Skeletal muscle cell (primary cell): ENCODE data around the gene SULT6B1.
"Not testable (repeated sequence)": the region's sequence is repeated elsewhere in the genome, so short reads cannot be mapped to it uniquely, and the experiment has no call there.

Source experiments
- DNase-seq: peaks from one replicate; pipeline ENCODE4 v3.0.0-alpha.2; 2010; ENCODE audit warnings: low read depth
- H3K4me3 ChIP-seq: 2 replicates; pipeline ENCODE4 v1.5.1; 2011; ENCODE audit warnings: low read depth, mild to moderate bottlenecking, control low read depth, low read length, moderate library complexity

The SULT6B1 gene, protein sequence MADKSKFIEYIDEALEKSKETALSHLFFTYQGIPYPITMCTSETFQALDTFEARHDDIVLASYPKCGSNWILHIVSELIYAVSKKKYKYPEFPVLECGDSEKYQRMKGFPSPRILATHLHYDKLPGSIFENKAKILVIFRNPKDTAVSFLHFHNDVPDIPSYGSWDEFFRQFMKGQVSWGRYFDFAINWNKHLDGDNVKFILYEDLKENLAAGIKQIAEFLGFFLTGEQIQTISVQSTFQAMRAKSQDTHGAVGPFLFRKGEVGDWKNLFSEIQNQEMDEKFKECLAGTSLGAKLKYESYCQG

DNA sequence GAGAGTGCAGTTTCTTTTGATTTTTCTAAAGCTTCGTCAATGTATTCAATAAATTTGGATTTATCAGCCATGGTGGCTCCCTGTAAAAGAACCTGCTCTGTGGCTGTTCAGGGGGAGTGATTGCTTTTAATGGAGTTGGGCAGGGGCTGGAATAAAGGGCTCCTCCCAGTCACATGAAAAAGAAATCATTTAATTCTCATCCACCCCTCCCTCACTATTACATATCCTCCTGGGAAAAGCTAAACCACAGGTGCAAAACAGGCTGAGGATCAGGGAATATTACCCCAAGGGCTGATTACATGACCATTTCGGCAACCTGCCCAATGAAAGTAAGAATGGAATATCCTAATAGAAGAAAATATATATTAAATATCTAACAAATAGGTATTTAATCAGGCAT lies at the start of gene SULT6B1:
SULT6B1 (minus strand) TSS at position 101 of the 400 bp plus-strand sequence; CDS start at position 71, 30 bp downstream.
- H3K4me3 ChIP-seq = no peak within 1 kb of the TSS
- DNase-seq = no peak

DNA sequence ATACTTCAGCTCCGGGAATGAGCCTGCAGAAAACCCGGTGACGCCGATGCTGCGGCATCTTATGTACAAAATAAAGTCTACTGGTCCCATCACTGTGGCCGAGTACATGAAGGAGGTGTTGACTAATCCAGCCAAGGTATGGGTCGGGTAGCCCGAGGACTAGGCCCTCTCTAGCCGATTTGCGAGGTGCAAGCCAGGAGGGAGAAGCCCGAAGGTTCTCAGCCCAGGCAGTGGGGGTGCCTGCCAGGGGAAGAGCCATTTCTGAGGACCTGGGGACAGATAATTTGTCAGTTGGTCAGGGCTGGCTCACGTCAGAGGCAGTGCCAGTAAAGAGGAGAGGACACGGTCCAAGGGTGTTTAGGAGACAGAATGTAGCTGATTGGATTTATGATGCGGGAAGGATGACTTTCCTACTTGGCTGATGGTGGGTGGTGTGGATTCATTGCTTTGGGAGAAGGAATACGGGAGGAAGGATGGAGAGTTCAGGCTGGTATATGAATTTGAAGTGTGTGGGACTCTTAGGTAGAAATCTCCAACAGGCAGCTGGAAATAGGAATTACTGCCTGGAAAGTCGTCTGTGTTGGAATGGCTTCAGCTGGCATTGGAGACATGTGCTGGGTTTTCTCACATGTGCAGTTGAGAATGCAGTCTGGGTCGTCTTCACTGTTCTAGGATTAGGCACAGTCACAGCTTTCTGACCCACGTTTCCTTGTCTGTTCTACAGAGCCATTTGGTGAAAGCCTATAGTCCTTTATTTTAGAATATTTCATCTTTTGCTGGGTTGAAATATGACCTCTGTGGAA lies 43.9 kb upstream of the SULT6B1 start:
- DNase-seq = peak; percentile 25

DNA sequence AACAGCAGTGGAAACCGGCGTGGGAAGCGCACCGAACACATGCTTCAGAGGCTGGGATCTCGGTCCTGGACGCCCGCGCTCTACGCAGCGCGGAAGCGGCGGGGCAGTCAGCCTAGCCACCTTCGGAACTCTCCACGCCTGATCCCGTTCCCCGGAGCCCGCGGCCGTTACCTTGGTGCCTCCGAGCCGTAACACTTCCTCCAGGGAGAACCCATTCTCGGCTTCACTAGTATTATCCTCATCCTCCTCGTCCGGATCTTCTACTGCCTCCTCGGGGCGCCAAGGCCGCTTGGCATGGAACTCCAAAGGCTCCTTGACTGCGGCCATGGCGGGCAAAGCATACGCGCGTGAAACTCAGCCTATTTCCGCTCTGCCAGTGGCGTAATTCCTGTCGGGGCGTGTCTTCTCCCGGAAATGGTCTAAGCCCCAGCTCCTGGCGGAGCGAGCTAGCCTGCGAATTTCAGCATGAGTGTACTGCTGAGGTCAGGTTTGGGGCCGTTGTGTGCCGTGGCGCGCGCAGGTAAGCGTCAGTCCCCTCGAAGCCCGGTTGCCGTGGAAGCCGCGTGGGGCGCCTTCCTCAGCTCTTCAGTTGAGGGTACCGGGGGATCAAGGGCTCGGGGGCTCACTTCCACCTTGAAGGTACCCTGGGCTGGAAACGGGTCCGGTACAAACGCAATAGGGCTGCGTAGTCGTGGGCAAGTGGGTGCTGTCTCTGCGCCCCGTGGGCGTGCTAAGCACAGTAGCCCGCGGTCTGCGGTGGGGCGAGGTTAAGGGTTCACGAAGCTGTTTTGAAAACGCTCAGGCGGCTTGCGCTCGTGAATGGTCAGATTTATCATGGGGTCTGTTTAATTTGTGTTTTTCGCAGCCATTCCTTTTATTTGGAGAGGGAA lies 43.0 kb upstream of the SULT6B1 start, which contains the start of the genes CEBPZ and NDUFAF7:
CEBPZ (minus strand) TSS at position 356 of the 890 bp plus-strand sequence; CDS start at position 327, 29 bp downstream.
NDUFAF7 (plus strand) TSS at position 418 of the 890 bp plus-strand sequence; CDS start at position 466, 48 bp downstream.
- DNase-seq = peak; percentile 79
- peak within 1 kb of the TSS; percentile 98 for H3K4me3 ChIP-seq

More for the DNA sequence above, 43.9 kb upstream of the SULT6B1 start:
- H3K4me3 ChIP-seq = peak overlapping the region; percentile 98

DNA sequence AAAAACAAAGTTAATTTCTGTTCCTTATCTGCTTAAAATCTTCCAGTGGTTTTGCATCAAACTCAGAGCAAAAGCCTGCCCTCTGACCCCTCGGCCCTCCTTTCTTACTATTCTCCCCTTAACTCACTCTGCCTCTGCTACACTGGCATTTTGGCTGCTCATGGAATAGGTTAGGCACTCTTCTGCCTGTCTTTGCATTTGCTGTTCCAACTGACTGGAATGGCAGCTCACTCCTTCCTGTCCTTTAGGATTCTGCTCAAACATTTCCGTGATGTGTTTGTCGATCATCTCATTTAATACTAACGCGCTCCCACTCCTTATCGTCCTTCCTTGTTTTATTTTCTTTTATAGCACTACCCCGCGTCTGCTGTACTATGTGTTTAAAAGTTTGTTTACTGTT lies 42.1 kb upstream of the SULT6B1 start:
- peak overlapping the region; percentile 98 for H3K4me3 ChIP-seq
- DNase-seq = no peak

DNA sequence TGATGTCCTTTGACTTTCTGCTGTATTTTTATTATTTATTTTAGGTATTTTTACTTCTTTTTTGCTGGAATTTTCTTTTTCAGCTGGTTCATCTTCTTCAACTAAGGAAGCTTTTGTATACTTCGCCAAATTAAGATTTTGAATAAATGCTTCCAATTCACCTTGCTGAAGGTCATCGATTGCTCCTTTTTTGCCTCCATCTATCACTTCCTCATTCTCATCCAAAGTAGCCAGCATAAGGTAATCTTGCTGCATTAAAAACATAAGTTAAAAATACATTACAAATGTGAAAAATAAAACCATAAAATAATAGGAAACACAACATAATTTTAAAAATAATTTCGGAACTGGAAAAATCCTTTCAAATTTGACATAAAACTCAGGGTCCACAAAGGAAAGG lies 40.3 kb upstream of the SULT6B1 start:
- DNase-seq = no peak
- no peak overlapping the region for H3K4me3 ChIP-seq

DNA sequence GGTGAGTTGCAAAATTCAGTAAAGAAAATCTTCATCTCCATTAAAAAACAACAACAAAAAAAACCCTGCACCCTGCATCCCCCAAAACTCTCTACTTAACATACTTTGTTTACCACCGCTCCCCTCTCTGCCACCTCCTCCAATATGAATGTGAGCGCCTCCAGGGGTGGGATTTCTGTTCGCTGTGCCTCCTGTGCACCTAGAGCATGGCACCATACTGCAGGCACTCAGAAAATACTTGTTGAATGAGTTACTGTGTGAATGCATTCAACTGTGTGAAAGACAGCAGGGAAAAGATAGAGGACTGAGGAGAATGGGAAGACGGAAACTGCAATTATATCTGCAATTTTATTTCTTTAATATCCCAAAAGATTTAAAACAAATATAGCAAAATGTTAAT lies 38.4 kb upstream of the SULT6B1 start:
- no peak overlapping the region for H3K4me3 ChIP-seq
- no peak for DNase-seq

DNA sequence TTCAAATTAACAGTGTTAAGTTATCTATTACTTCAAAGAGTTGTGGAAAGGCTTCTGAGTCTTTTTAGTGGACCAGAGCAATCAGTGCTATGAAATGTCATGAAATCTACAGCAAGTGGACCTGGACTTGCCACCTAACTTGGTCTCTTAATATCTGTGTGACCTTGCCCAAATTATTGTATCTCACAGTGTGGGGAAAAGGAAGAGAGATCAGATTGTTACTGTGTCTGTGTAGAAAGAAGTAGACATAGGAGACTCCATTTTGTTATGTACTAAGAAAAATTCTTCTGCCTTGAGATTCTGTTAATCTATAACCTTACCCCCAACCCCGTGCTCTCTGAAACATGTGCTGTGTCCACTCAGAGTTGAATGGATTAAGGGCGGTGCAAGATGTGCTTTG lies 36.7 kb upstream of the SULT6B1 start:
- H3K4me3 ChIP-seq, DNase-seq: not testable (repeated sequence)

DNA sequence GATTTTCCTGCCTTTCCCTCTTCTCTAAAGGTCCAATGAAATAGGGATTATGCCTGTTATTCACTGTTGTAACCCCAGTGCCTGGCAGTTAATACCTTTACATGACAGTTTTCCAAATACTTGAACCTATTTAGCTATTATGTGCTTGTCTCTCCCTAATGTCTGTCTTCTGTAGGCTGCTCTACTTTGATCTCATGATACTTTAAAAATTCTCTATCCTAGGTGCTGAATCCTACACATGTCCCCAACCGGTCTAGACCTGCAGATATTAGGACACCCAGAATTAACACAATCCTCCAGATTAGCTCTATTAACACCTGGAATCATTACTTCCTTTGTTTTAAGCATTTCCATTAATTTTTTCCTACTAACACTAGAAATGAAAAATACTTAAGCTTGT lies 35.6 kb upstream of the SULT6B1 start:
- H3K4me3 ChIP-seq = no peak overlapping the region
- no peak for DNase-seq

DNA sequence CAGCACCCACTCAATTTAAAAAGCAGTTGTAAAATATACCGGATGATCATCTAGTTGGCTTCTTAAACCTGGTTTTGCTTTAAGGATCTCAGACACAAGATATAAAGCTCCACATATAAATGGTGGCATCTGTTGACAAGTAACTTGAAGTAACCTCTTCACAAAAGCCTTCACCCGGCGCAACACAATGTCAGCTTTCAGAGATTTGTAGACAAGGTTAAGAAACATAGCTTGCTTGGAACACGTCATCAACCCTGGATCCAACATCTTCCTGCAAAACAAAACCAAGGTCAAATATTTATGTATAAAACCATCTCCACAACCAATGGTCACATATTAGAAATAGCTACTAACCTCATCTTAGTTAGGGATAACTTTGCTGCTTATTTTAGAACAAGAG lies 34.7 kb upstream of the SULT6B1 start:
- DNase-seq = no peak
- H3K4me3 ChIP-seq = no peak overlapping the region

DNA sequence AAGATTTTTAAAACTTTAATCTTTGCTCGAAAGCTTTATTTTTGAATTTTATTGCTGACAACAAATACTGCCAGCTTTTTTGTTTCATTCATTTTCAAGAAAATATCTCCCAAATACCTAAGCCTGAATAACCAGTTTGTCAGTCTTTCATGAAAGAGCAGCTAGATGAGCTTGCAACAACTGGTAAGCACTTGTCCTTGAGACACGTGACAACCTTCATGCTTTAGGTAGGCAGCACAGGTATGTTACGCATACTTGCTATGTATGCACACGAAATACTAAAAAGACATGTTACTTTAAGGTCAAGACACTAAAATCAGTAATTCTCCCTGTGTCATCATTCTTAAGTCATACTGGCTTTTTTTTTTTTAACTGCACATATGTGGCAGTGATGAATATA lies 30.6 kb upstream of the SULT6B1 start:
- no peak overlapping the region for H3K4me3 ChIP-seq
- DNase-seq = no peak

DNA sequence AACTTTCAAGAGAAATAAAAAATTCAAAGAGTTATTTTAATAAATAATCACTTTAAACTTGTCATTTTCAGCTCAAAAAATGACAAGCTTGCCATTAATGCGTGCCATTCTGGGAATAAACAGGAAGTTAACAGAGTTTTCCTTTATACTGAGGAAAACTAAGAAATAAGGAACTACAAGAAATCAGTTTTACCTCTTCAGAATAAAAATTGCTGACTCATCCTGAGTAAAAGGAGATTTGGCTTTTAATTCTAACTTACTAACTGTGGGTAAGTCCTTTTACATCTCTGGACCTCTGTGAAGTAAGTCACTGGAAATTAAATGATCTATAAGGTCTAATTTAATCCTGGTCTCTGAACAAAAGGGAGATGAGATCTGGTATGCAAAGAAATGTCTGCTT lies 26.8 kb upstream of the SULT6B1 start:
- H3K4me3 ChIP-seq = no peak overlapping the region
- DNase-seq = no peak

DNA sequence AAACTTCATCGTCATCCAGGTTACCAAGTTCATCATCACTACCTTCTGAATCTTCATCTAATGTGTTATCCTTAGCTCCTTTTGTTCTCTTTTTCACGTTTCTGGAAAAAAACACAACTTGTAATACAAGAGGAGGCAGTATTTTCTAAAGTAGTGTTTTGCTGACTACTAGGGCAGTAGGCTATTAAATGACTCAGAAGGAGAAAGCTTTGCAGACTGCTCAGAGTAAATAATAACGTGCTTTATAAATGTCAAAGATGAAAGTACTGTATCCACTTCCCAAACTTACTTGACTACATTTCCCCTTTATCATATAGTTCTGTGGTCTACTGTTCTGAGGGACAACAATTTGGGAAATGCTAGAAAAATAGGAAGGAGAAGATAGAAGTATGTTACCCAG lies 23.5 kb upstream of the SULT6B1 start:
- H3K4me3 ChIP-seq = no peak overlapping the region
- DNase-seq = no peak

DNA sequence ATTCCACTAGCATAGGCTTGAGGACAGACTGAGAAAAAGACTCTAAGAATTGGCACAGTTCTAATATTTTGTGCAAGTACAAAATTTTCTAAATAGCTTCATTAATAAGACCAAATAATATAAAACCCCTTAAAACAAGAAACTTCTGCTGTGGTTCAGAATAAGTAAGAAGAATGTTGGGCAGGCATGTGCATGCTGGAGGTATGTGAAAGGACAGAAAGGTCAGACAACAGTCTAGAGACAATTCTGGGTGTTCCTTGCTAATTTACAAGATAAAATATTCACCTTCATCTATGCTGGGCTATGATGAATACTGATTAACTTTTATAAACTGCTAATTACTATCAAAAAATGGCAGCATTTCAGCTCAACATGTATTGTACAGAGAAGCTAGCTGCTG lies 22.7 kb upstream of the SULT6B1 start:
- no peak for DNase-seq
- no peak overlapping the region for H3K4me3 ChIP-seq

DNA sequence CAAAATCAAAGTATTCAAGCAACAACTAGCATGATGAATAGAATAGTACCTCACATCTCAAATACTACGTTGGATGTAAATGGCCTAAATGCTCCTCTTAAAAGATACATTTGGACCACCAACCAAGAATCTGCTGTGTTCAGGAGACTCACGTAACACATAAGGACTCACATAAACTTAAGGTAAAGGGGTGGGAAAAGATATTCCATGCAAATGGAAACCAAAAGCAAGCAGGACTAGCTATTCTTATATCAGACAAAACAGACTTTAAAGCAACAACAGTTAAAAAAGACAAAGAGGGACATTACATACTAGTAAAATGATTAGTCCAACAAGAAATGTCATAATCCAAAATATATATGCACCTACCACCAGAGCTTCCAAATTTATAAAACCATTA lies 18.3 kb upstream of the SULT6B1 start:
- H3K4me3 ChIP-seq = not testable (repeated sequence)

DNA sequence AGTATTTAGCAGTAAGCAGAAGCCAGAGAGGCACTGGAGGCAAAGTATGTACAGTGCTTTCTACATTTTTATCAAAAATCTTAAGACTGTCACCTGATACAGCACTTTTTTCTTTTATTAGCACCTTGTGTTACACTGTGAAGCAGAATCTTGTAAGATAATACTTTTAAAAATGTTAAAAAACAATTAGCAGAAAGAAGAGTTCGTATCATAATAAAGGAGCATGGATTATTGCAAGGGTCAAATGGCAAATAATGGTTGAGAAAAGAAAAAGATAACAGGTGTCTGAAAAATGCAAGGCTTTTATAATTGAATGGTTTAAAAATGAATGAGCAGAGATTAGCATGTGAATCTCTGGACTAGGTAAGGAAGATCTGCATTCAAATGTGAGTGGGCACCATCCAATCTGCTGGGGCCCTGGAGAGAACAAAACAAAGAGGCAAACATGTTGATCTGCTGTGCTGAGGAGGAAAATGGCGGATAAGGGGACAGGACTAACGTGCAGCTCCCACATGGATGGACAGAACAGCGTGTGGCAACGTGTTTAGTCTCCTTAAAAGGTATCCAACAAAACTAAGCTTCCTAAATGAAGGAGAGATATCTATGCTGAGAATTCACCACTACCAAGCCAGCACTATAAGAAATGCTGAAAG lies 17.3 kb upstream of the SULT6B1 start:
- DNase-seq = no peak
- no peak overlapping the region for H3K4me3 ChIP-seq

More for the DNA sequence above, 18.3 kb upstream of the SULT6B1 start:
- not testable (repeated sequence) for DNase-seq

DNA sequence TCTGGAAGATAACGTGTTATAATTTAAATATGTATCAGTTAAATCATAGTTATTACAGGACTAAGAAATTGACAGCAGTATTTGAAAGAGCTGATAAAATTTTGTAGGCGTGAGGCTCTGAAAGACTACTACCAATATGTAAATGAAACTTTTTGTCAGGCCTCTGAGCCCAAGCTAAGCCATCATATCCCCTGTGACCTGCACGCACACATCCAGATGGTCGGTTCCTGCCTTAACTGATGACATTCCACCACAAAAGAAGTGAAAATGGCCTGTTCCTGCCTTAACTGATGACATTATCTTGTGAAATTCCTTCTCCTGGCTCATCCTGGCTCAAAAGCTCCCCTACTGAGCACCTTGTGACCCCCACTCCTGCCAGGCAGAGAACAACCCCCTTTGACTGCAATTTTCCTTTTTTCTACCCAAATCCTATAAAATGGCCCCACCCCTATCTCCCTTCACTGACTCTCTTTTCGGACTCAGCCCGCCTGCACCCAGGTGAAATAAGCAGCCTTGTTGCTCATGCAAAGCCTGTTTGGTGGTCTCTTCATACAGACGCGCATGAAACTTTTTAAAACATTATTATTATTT lies 16.7 kb upstream of the SULT6B1 start:
- H3K4me3 ChIP-seq, DNase-seq: not testable (repeated sequence)

DNA sequence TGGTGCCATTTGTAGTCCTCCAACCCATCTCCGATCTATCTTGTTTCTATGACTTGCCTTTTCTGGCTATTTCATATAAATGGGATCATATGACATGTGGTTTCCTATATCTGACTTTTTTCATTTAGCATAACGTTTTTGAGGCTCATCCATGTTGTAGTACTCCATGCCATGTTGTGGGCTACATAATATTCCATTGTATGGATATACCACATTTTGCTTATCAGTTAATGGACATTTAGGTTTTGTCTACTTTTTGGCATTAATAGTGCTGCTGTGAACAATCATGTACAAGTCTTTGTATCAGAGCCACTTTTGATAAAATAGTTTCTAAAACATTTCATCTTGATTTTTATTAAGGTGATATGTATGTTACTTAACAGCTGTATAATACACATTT lies 15.2 kb upstream of the SULT6B1 start:
- no peak overlapping the region for H3K4me3 ChIP-seq
- DNase-seq = no peak

DNA sequence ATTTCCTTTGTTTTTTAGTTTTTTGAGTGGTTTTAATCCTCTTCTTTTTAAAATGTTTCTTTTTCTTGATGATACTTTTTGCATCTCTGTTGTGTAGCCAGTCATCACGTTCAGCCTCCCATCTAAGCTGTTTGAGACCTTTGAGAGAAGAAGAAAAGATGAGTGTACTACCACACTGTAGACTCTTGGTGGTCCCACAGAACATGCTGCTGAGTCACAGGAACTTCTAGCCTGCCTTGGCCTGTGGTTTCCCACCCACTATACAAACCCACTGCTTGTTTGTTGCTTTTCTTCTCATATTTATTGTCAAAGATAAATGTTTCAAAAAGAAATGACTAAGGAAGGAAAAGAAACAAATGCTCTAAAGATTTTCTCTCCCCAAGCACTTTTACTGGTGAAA lies 13.3 kb upstream of the SULT6B1 start:
- H3K4me3 ChIP-seq = no peak overlapping the region
- no peak for DNase-seq

DNA sequence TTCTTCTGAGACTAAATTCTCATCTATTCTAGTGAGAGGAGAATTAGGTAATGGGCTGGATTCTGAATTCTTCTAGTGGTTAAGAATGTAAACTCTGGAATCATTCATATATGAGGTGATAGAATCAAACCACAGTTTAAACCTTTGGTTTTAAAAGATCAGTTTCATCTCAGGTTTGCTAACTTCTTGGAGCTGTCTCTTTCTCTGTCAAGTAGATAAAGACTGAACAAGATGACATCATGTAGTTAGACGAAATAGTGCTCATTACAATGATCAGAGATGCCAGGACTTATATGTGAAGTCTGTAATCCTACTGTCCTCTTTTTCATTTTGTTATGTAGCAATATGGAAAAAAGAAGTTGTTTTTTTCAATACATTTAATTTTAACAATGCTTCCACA lies 12.7 kb upstream of the SULT6B1 start:
- no peak for DNase-seq
- no peak overlapping the region for H3K4me3 ChIP-seq
